ENCODE data around the gene FAM107A.

GRCh38 chr3:58606693-58607092, 29.5 kb upstream of the FAM107A start:
- TF ChIP-seq EZH2phosphoT487 (IDR thresholded peaks at IDR 0.05; ENCODE audit: borderline replicate concordance), result no peak
- TF ChIP-seq, protein P1, sequence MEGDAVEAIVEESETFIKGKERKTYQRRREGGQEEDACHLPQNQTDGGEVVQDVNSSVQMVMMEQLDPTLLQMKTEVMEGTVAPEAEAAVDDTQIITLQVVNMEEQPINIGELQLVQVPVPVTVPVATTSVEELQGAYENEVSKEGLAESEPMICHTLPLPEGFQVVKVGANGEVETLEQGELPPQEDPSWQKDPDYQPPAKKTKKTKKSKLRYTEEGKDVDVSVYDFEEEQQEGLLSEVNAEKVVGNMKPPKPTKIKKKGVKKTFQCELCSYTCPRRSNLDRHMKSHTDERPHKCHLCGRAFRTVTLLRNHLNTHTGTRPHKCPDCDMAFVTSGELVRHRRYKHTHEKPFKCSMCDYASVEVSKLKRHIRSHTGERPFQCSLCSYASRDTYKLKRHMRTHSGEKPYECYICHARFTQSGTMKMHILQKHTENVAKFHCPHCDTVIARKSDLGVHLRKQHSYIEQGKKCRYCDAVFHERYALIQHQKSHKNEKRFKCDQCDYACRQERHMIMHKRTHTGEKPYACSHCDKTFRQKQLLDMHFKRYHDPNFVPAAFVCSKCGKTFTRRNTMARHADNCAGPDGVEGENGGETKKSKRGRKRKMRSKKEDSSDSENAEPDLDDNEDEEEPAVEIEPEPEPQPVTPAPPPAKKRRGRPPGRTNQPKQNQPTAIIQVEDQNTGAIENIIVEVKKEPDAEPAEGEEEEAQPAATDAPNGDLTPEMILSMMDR (conservative IDR thresholded peaks at IDR 0.05; ENCODE audit: low read length), result no peak

All from Loucy (cell line).